Suprapubic skin (tissue), 3 donors: ENCODE measurements around the gene VHLL.

Experiments
- EP300 ChIP-seq: sonication (generic); formaldehyde crosslinking; IDR thresholded peaks from one replicate; pipeline ENCODE4 v1.6.1; 2017; ENCODE audit warnings: antibody characterized with exemption
- POLR2A ChIP-seq, 2 donors: fragments of 450-650 bp; IDR thresholded peaks; one replicate each; pipeline ENCODE4 v1.6.1; 2017; ENCODE audit warnings: antibody characterized with exemption in 2 of 2, mild to moderate bottlenecking in 2 of 2, moderate library complexity in 2 of 2
- TF ChIP-seq, protein P1 (sequence below), 2 donors: fragments of 200-600 bp in 1 of 2; fragments of 450-650 bp in 1 of 2; sonication (generic) in 1 of 2; IDR thresholded peaks; one replicate each; pipeline ENCODE4 v1.5.1; 2016 to 2019; ENCODE audit warnings: antibody characterized with exemption in 2 of 2, mild to moderate bottlenecking in 1 of 2, moderate library complexity in 1 of 2

DNA sequence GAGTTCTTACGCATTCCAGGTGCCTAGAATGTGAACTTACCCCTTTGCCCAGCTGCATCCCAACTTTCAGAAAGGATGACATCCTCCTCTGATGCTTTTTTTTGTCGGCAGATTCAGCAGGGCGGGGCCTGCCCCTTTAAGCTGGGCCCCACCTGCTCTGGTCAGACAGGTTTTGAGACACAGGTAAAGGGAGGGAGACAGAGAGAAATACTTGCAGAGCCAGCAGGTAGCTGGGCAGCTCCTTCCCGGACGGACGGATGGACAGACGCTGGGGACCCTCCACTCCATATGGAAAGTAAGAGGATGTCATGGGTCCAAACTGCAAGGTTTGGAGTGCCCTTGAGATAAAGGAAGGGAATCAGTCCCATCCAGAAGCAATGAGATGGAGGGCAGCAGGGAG, 15.0 kb downstream of the VHLL start, which contains the start of gene TMEM79:
- TF ChIP-seq POLR2A (IDR thresholded peaks at IDR 0.05): no peak
- TF ChIP-seq, protein P1, sequence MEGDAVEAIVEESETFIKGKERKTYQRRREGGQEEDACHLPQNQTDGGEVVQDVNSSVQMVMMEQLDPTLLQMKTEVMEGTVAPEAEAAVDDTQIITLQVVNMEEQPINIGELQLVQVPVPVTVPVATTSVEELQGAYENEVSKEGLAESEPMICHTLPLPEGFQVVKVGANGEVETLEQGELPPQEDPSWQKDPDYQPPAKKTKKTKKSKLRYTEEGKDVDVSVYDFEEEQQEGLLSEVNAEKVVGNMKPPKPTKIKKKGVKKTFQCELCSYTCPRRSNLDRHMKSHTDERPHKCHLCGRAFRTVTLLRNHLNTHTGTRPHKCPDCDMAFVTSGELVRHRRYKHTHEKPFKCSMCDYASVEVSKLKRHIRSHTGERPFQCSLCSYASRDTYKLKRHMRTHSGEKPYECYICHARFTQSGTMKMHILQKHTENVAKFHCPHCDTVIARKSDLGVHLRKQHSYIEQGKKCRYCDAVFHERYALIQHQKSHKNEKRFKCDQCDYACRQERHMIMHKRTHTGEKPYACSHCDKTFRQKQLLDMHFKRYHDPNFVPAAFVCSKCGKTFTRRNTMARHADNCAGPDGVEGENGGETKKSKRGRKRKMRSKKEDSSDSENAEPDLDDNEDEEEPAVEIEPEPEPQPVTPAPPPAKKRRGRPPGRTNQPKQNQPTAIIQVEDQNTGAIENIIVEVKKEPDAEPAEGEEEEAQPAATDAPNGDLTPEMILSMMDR (IDR thresholded peaks at IDR 0.05): no peak
- no peak for TF ChIP-seq EP300
